Panc1 (cell line): ENCODE measurements around the gene RENBP. TPM values are rescaled to one million over a fixed set of nuclear protein-coding genes. Genes with fewer than 3 reads are reported as not detected.

Experiments used
- ATAC-seq: fragments of 200-7000 bp; cut with Tn5 transposase; 2 replicates; pipeline ENCODE4 v1.9.1; 2020; ENCODE audit warnings: mild to moderate bottlenecking, moderate library complexity
- BruUV-seq: library from RNA; stranded (reverse); fragments of 400-500 nt; replicated peaks from 2 replicates; lab custom pipeline; 2021; lab: Mats Ljungman, UMichigan
- CTCF ChIA-PET: fragments of 300-600 bp; sonication (Branson Sonifier 250); formaldehyde crosslinking; loops from one replicate; lab custom pipeline; 2022; ENCODE audit warnings: antibody characterized with exemption; lab: Charles Lee
- POLR2A ChIA-PET: fragments of 300-600 bp; sonication (Branson Sonifier 250); formaldehyde crosslinking; loops from one replicate; lab custom pipeline; 2022; ENCODE audit warnings: antibody characterized with exemption; lab: Charles Lee
- DNase-seq: peaks from one replicate; pipeline ENCODE4 v3.0.0-alpha.2; 2010; ENCODE audit warnings: low read depth, low spot score
- H3K27ac ChIP-seq: 2 replicates; pipeline ENCODE4 v1.5.1; 2011; ENCODE audit warnings: mild to moderate bottlenecking, low read length, inconsistent platforms
- H3K27me3 ChIP-seq: fragments of 200-500 bp; sonication (Bioruptor generic); 2 replicates; pipeline ENCODE4 v1.6.0; 2014; ENCODE audit warnings: low read length, inconsistent platforms; ENCODE audit not compliant: control insufficient read depth, insufficient read depth
- H3K36me3 ChIP-seq: fragments of 200-500 bp; sonication (Bioruptor generic); 2 replicates; pipeline ENCODE4 v1.5.1; 2014; ENCODE audit warnings: inconsistent platforms, mild to moderate bottlenecking, low read length, moderate library complexity; ENCODE audit not compliant: control insufficient read depth, insufficient read depth
- H3K4me1 ChIP-seq: 2 replicates; pipeline ENCODE4 v1.5.1; 2011; ENCODE audit warnings: inconsistent platforms, mild to moderate bottlenecking, low read length, moderate library complexity; ENCODE audit not compliant: control insufficient read depth, insufficient read depth
- H3K4me3 ChIP-seq, 2 experiments: 2 replicates each; pipeline ENCODE4 v1.5.1; 2011 to 2012; ENCODE audit warnings: low read depth in 2 of 2, low read length in 2 of 2, mild to moderate bottlenecking in 2 of 2, inconsistent platforms in 1 of 2, moderate library complexity in 1 of 2
- H3K9me3 ChIP-seq: fragments of 200-500 bp; sonication (Bioruptor generic); 2 replicates; pipeline ENCODE4 v1.5.1; 2014; ENCODE audit warnings: low read depth, mild to moderate bottlenecking, inconsistent platforms, low read length, moderate library complexity; ENCODE audit not compliant: control insufficient read depth, insufficient read depth
- POLR2AphosphoS5 ChIP-seq: IDR thresholded peaks from 2 replicates; pipeline ENCODE4 v1.6.1; 2012; ENCODE audit warnings: mild to moderate bottlenecking, low read depth, low read length, moderate library complexity
- SIN3A ChIP-seq: IDR thresholded peaks from 2 replicates; pipeline ENCODE4 v1.6.1; 2012; ENCODE audit warnings: low read depth, mild to moderate bottlenecking, low read length, moderate library complexity, borderline replicate concordance; ENCODE audit not compliant: insufficient read depth
- TCF7L2 ChIP-seq: IDR thresholded peaks from 2 replicates; pipeline ENCODE4 v1.6.1; 2011; ENCODE audit warnings: mild to moderate bottlenecking, low read depth, low read length, inconsistent platforms
- in situ Hi-C: cut with HindIII; loops from 2 replicates; pipeline ENCODE4 v1.10.0; 2016; ENCODE audit warnings: low sequenced_read_pairs, low pct_unique_long_range_greater_than_20kb
- intact Hi-C: fragments of 100-400 bp; cut with micrococcal nuclease; formaldehyde crosslinking; loops from one replicate; pipeline ENCODE4 v1.10.0; 2022; ENCODE audit not compliant: unreplicated experiment
- total RNA-seq: library from RNA; stranded (reverse); gene quantifications from one replicate; pipeline ENCODE4 v1.2.1, GENCODE V29; 2021; ENCODE audit not compliant: unreplicated experiment
- TF ChIP-seq, protein P1 (sequence below), 2 experiments: IDR thresholded peaks; 2 replicates each; pipeline ENCODE4 v1.6.1; 2011 to 2012; ENCODE audit warnings: low read depth in 2 of 2, control low read depth in 1 of 2, low read length in 1 of 2, mild to moderate bottlenecking in 1 of 2, moderate library complexity in 1 of 2; ENCODE audit not compliant: insufficient read depth in 1 of 2
- TF ChIP-seq, protein P2 (sequence below): fragments of 450-650 bp; IDR thresholded peaks from 2 replicates; pipeline ENCODE4 v1.5.1; 2017; ENCODE audit warnings: mild to moderate bottlenecking

Gene RENBP
- total RNA-seq, 1 experiment from 2014 or later = 0.62 TPM

DNA sequence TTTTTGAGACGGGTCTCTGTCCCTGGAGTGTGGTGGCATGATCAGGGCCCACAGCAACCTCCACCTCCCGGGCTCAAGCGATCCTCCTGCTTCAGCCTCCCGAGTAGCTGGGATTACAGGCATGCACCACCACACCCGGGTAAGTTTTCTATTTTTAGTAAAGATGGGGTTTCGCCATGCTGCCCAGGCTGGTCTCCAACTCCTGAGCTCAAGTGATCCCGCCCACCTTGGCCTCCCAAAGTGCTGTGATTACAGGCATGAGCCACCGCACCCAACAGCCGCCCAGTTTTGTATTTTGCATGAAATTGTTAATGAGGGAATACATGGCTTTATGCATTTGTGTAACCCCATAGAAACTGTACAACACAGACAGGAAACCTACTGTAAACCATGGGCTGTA, 15.6 kb downstream of the RENBP start:
- POLR2A ChIA-PET = interaction anchor here (0.6 to 1.6 kb wide), 2 partner anchors 8 to 19 kb away, joined by 3 to 5 read pairs; no protein-coding TSS in a partner anchor
- CTCF ChIA-PET = interaction anchor here (0.9 kb wide), 1 partner anchor 18 kb away, joined by 9 read pairs; no protein-coding TSS in a partner anchor
- H3K4me3 ChIP-seq = peak overlapping the region; percentile 19 to 57

DNA sequence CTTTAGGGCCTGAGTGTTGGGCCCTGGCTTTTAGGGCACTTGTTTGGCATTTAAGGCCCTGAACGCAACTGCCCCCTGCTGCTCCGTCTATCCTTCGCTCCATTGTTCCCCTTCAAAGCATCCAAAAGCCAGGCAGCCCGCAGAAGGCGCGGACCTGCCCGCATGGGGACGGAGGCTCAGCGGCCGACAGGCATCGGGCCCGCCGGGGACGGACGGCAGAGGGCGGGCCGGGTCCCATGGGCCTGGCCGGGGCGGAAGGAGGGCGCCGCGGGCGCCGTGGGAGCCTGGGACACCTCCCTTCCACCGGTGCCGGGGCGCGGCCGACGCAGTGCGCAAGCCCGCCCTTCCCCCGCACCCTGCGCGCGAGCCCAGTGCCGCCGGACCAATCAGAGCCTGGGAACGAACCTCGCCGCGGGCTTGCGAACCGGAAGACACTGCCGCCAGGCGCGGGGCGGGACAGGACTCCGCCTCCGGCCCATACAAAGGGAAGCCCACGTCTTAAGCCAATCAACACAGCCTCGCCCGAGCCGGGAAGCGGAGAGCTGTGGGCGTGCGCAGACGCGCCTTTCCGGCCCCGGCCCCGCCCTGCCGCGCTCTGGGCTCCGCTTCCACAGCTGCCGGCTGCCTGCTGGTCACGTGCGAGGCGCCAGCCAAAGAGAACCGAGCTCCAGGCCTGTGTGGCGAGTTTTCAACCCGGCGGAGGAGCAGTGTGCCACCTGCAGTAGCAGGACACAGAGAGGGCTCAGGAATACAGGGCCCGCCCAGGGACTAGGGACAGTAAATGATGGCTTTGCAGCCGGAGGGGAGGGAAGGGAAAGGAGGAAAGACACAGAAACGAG, 16.3 kb downstream of the RENBP start:
- peak; percentile 91 for DNase-seq
- POLR2A ChIA-PET = interaction anchor here (0.6 to 1.6 kb wide), 2 partner anchors 8 to 20 kb away, joined by 3 to 5 read pairs; no protein-coding TSS in a partner anchor
- Histone ChIP-seq H3K27ac (peak overlapping the region; percentile 99), H3K36me3 (peaks cover 7% of the 10 kb centered on the region), H3K4me1 (peaks cover 50% of the 10 kb centered on the region), H3K27me3 (no peaks in the 10 kb centered on the region), H3K4me3 (peak overlapping the region; percentile 79 to 95), H3K9me3 (no peaks in the 10 kb centered on the region)
- ATAC-seq = peak; percentile 86
- no TSS peak for BruUV-seq
- intact Hi-C loops = loop anchor here (10.0 kb wide), 1 partner anchor 163 kb away; the partner anchor contains the start of gene PLXNB3
- in situ Hi-C loops = no loop called here
- CTCF ChIA-PET = interaction anchor here (0.6 to 0.9 kb wide), 2 partner anchors 19 to 292 kb away, joined by 5 to 9 read pairs; no protein-coding TSS in a partner anchor
- no peak; the same call in 1 of the 2 replicates for TF ChIP-seq TCF7L2
- TF ChIP-seq SIN3A = peak; percentile 93; the same call in 1 of the 2 replicates
- TF ChIP-seq POLR2AphosphoS5 = peak; percentile 93
- TF ChIP-seq, protein P1, sequence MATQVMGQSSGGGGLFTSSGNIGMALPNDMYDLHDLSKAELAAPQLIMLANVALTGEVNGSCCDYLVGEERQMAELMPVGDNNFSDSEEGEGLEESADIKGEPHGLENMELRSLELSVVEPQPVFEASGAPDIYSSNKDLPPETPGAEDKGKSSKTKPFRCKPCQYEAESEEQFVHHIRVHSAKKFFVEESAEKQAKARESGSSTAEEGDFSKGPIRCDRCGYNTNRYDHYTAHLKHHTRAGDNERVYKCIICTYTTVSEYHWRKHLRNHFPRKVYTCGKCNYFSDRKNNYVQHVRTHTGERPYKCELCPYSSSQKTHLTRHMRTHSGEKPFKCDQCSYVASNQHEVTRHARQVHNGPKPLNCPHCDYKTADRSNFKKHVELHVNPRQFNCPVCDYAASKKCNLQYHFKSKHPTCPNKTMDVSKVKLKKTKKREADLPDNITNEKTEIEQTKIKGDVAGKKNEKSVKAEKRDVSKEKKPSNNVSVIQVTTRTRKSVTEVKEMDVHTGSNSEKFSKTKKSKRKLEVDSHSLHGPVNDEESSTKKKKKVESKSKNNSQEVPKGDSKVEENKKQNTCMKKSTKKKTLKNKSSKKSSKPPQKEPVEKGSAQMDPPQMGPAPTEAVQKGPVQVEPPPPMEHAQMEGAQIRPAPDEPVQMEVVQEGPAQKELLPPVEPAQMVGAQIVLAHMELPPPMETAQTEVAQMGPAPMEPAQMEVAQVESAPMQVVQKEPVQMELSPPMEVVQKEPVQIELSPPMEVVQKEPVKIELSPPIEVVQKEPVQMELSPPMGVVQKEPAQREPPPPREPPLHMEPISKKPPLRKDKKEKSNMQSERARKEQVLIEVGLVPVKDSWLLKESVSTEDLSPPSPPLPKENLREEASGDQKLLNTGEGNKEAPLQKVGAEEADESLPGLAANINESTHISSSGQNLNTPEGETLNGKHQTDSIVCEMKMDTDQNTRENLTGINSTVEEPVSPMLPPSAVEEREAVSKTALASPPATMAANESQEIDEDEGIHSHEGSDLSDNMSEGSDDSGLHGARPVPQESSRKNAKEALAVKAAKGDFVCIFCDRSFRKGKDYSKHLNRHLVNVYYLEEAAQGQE (IDR thresholded peaks at IDR 0.05; ENCODE audit: insufficient read depth in 1 of 2, low read depth in 2 of 2, low read length in 1 of 2) = no peak
- TF ChIP-seq, protein P2, sequence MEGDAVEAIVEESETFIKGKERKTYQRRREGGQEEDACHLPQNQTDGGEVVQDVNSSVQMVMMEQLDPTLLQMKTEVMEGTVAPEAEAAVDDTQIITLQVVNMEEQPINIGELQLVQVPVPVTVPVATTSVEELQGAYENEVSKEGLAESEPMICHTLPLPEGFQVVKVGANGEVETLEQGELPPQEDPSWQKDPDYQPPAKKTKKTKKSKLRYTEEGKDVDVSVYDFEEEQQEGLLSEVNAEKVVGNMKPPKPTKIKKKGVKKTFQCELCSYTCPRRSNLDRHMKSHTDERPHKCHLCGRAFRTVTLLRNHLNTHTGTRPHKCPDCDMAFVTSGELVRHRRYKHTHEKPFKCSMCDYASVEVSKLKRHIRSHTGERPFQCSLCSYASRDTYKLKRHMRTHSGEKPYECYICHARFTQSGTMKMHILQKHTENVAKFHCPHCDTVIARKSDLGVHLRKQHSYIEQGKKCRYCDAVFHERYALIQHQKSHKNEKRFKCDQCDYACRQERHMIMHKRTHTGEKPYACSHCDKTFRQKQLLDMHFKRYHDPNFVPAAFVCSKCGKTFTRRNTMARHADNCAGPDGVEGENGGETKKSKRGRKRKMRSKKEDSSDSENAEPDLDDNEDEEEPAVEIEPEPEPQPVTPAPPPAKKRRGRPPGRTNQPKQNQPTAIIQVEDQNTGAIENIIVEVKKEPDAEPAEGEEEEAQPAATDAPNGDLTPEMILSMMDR = no peak

More for the DNA sequence above, 15.6 kb downstream of the RENBP start:
- ATAC-seq (no peak), DNase-seq (no peak)
- TF ChIP-seq POLR2AphosphoS5 (no peak), SIN3A (no peak), TCF7L2 (no peak)
- TF ChIP-seq, protein P1 (IDR thresholded peaks at IDR 0.05; ENCODE audit: insufficient read depth in 1 of 2, low read depth in 2 of 2, low read length in 1 of 2) = no peak
- TF ChIP-seq, protein P2 = no peak
- Histone ChIP-seq H3K36me3 (peaks cover 7% of the 10 kb centered on the region), H3K9me3 (no peaks in the 10 kb centered on the region), H3K27ac (peak overlapping the region; percentile 79), H3K27me3 (no peaks in the 10 kb centered on the region), H3K4me1 (peaks cover 50% of the 10 kb centered on the region)
- in situ Hi-C loops = no loop called here
- intact Hi-C loops = loop anchor here (10.0 kb wide), 1 partner anchor 164 kb away; the partner anchor contains the start of gene PLXNB3
- BruUV-seq = no TSS peak
